Adrenal gland (tissue), 5 donors: Measurements from ENCODE around the gene DUSP14.

Experiments
- CTCF ChIP-seq, 6 experiments: fragments of 450-650 bp in 4 of 6; fragments of 200-600 bp in 2 of 6; sonication (generic) in 1 of 6; IDR thresholded peaks; 1 replicate in 5 of 6; 2 replicates in 1 of 6; pipeline versions ENCODE4 v1.5.1 to v1.8.0; 2016 to 2021; ENCODE audit warnings: antibody characterized with exemption in 6 of 6, mild to moderate bottlenecking in 2 of 6, moderate library complexity in 1 of 6
- POLR2A ChIP-seq, 2 donors: fragments of 450-650 bp; IDR thresholded peaks; one replicate each; pipeline ENCODE4 v1.6.1; 2017; ENCODE audit warnings: antibody characterized with exemption in 2 of 2, mild to moderate bottlenecking in 2 of 2, moderate library complexity in 1 of 2
- donor health status: DM: no; HTN: no; CAD: no.

GRCh38 chr17:37541880-37542660 lies 52.4 kb downstream of the DUSP14 start:
- TF ChIP-seq POLR2A (IDR thresholded peaks at IDR 0.05) = no peak
- no peak for TF ChIP-seq CTCF (IDR thresholded peaks at IDR 0.05)
